Activated naive CD4-positive, alpha-beta T cell treated with anti-CD3 and anti-CD28 coated beads for 36 hours (primary cell): ENCODE data around the gene MCOLN3. TPM values are rescaled to one million over a fixed set of nuclear protein-coding genes. Genes with fewer than 3 reads are reported as not detected.

Experiments
- CTCF ChIA-PET: fragments of 350-600 bp; sonication (Branson Sonifier 250); formaldehyde crosslinking; loops from one replicate; lab custom pipeline; 2021; ENCODE audit warnings: antibody characterized with exemption; lab: Charles Lee
- DNase-seq: peaks from one replicate; pipeline ENCODE4 v3.0.0-alpha.2; 2020
- H3K27ac Mint-ChIP-seq: one replicate; pipeline ENCODE4 v1.8.0; 2021; ENCODE audit warnings: mild to moderate bottlenecking, mixed read lengths
- H3K27me3 Mint-ChIP-seq: one replicate; pipeline ENCODE4 v1.8.0; 2021; ENCODE audit warnings: low read depth, mixed read lengths
- H3K36me3 Mint-ChIP-seq: one replicate; pipeline ENCODE4 v1.8.0; 2021; ENCODE audit warnings: low read depth, mixed read lengths
- H3K4me1 Mint-ChIP-seq: one replicate; pipeline ENCODE4 v1.8.0; 2021; ENCODE audit warnings: low read depth, mixed read lengths
- H3K4me3 Mint-ChIP-seq: one replicate; pipeline ENCODE4 v1.8.0; 2021; ENCODE audit warnings: mild to moderate bottlenecking, moderate library complexity, mixed read lengths
- H3K9me3 Mint-ChIP-seq: one replicate; pipeline ENCODE4 v1.8.0; 2021; ENCODE audit warnings: mixed read lengths
- intact Hi-C: fragments of 100-400 bp; cut with micrococcal nuclease; formaldehyde crosslinking; loops from one replicate; pipeline ENCODE4 v1.15.1; 2023
- total RNA-seq, 2 experiments: library from RNA; stranded (reverse); gene quantifications; one replicate each; pipeline ENCODE4 v1.2.3, GENCODE V29; 2021

MCOLN3 gene
- total RNA-seq, 2 experiments from 2014 or later = 0.19 to 0.30 TPM

DNA sequence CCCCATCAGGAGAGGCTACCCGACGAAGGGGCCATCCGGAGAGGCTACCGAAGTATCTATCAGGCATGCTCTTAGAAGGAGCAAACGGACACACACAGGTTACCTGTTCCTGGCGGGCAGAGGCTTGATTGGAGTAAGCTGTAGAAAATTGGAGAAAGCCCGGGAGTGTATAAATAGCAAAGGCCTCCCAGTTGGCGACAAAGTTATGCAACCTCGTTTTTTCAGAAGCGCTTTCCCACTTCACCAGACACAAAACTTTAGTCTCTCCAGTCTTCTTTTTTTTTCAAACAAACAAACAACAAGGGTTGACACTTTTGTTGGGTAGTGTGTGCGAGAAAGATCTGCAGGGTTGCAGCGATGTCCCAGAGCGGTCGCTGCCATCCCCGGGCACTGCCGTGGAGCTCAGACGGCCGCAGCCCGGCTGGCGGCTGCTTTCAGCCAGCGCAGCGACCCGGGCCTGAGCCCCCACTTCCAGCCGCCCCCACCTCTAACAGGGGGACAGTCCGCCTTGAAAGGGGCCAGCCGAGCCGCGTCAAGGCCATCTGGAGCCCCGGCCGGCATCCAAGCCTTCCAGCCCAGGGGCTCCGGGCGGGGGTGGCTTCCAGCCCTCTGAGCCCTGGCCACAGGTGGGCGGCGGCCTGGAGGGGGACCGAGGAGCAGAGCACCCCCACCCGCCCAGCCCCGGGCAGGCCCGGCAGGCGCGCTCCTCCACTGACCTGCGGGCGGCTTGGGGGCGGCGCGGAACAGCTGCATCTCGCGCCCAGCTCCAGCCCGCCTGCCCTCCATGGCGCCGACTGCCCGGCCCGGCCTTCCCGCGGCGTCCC lies 616 bp downstream of the MCOLN3 start:
- Mint-ChIP-seq H3K9me3 (no peaks in the 10 kb centered on the region), H3K4me1 (peaks cover 18% of the 10 kb centered on the region), H3K36me3 (no peaks in the 10 kb centered on the region), H3K27me3 (peaks cover 33% of the 10 kb centered on the region), H3K4me3 (peak overlapping the region; percentile 53), H3K27ac (no peak overlapping the region)
- no peak for DNase-seq
- intact Hi-C loops = loop anchor here (1.0 to 5.0 kb wide), 5 partner anchors 15 to 154 kb away; partner anchors contain the start of gene SYDE2
- CTCF ChIA-PET = interaction anchor here (0.7 to 1.9 kb wide), 3 partner anchors 20 to 103 kb away, joined by 3 to 8 read pairs (median 4); no protein-coding TSS in a partner anchor

DNA sequence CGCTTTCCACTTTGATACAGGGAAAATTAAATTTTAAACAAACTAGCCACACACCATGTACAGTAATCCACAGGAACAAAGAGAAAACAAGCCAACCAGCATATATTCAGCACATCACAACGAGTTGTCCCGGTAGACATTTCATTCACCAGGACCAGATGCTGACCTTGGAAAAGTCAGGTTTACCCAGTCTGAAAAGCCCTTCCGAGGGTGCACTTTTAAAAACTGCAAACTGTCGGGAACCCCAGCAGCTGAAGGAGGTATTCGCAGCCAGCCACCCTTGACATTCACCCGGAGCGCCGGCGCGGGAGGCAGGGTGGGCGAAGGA lies 1.2 kb downstream of the MCOLN3 start:
- Mint-ChIP-seq H3K4me1 (peaks cover 18% of the 10 kb centered on the region), H3K27me3 (peaks cover 33% of the 10 kb centered on the region)

DNA sequence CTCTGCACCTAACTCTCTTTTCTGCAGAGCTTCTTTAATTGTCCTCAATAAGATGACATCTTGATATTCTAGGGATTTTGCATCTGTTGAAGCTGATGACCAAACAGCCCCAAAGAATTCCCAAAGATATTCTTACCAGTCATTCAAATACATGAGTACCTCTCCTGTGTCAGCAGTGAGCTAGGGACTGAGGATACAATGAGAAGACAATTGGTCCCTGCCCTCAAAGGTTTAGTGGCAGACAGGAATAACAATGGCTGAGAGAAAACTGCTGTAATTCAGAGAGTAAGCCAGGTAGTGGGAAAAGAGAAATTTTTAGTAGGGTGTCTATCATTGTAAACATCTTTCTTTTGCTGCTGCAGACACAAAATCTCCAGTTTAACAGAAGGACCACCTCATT lies 5.9 kb downstream of the MCOLN3 start:
- Mint-ChIP-seq H3K27me3 (peaks cover 23% of the 10 kb centered on the region), H3K36me3 (no peaks in the 10 kb centered on the region), H3K9me3 (no peaks in the 10 kb centered on the region), H3K4me3 (no peak overlapping the region), H3K27ac (no peak overlapping the region), H3K4me1 (peaks cover 2% of the 10 kb centered on the region)
- no peak for DNase-seq
- CTCF ChIA-PET = no interaction called here
- intact Hi-C loops = no loop called here

More for the DNA sequence above, 1.2 kb downstream of the MCOLN3 start:
- Mint-ChIP-seq H3K27ac (no peak overlapping the region), H3K9me3 (no peaks in the 10 kb centered on the region), H3K4me3 (peak overlapping the region; percentile 53), H3K36me3 (no peaks in the 10 kb centered on the region)
- DNase-seq = no peak
- intact Hi-C loops = loop anchor here (5.0 kb wide), 1 partner anchor 45 kb away; no protein-coding TSS in a partner anchor
- CTCF ChIA-PET = interaction anchor here (0.7 to 1.9 kb wide), 2 partner anchors 98 to 102 kb away, joined by 4 to 8 read pairs; no protein-coding TSS in a partner anchor

DNA sequence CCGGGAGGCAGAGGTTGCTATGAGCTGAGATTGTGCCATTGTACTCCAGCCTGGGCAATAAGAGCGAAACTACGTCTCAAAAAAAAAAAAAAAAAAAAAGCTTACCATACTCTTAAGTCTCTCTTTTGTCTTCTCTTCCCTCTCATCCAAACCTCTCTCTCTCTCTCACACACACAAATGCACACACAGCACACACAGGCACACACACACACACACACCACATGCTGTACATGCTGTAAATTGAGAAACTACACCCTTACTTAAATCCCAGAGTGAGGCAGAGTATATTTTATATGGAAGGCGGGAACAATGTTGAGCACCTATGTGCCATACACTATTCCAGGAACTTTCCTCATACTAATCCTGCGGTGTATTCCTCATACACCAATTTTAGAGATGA lies 6.5 kb downstream of the MCOLN3 start:
- no peak for DNase-seq
- Mint-ChIP-seq H3K27ac (no peak overlapping the region), H3K4me3 (no peak overlapping the region), H3K27me3 (peaks cover 17% of the 10 kb centered on the region), H3K9me3 (no peaks in the 10 kb centered on the region), H3K4me1 (no peaks in the 10 kb centered on the region), H3K36me3 (no peaks in the 10 kb centered on the region)
- CTCF ChIA-PET = no interaction called here
- intact Hi-C loops = no loop called here

DNA sequence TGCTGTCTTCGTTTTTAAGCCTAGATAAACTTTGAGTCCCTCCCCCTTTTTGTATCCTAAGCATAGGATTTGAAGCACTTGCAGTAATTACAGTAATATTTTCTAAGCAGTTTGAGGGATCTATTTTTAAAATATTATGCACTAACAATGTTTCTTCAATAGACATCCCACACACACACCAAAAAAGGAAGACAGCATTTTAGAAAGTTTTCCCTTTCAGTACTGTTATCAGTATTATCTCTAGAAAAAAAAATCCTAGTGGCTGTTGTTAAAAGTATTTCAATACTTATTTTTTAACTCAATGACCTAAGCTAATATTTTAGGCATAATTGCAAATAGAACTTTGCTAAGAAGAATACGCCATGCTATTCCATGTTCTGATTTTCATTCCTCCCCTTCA lies 15.1 kb downstream of the MCOLN3 start:
- H3K27me3 Mint-ChIP-seq = peaks cover 5% of the 10 kb centered on the region
- H3K27ac Mint-ChIP-seq = no peak overlapping the region
- DNase-seq = no peak
- CTCF ChIA-PET = interaction anchor here (0.6 to 2.5 kb wide), 2 partner anchors 88 to 217 kb away, joined by 3 to 15 read pairs; no protein-coding TSS in a partner anchor
- H3K36me3 Mint-ChIP-seq = no peaks in the 10 kb centered on the region
- H3K4me1 Mint-ChIP-seq = no peaks in the 10 kb centered on the region
- H3K4me3 Mint-ChIP-seq = no peak overlapping the region
- intact Hi-C loops = no loop called here
- H3K9me3 Mint-ChIP-seq = no peaks in the 10 kb centered on the region

DNA sequence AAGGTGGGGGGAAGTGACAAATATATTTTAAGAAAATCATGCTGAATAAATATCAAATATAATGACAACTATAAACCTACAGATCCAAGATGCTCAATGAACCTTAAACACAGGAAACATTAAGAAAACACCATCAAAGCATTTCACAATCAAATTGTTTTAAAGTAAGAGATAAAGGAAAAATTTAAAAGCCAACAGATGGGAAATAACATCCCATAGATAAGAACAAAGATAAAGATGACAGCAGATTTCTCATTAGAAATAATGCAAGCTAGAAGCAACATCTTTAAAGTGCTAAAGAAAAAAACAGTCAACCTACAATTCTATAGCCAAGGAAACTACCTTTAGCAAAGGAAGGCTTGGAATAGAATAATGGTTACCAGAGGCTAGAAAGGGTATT lies 17.8 kb downstream of the MCOLN3 start:
- H3K27ac Mint-ChIP-seq = no peak overlapping the region
- peaks cover 2% of the 10 kb centered on the region for H3K27me3 Mint-ChIP-seq
- no peaks in the 10 kb centered on the region for H3K9me3 Mint-ChIP-seq
- no peaks in the 10 kb centered on the region for H3K36me3 Mint-ChIP-seq
- intact Hi-C loops = no loop called here
- DNase-seq = no peak
- CTCF ChIA-PET = interaction anchor here (0.6 to 1.4 kb wide), 2 partner anchors 86 to 548 kb away, joined by 3 to 11 read pairs; no protein-coding TSS in a partner anchor
- no peak overlapping the region for H3K4me3 Mint-ChIP-seq
- H3K4me1 Mint-ChIP-seq = peaks cover 7% of the 10 kb centered on the region

DNA sequence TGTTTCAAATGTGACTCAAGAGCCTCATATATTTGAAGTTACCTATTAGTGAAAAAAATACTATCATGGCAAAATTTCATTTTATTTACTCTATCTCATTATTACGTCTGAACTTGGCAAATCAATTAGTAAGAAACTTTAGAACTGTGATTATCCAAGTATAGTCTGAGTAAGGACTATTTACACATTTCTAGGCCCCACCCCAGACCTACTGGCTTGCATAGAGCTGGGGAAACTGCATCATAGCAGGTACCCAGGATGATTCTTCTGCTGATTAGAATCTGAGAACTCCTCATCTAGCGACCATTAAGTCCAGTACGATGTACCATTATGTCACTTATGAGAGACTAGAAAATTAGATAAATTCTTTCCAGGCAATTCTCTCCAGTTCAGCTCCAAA lies 20.1 kb downstream of the MCOLN3 start:
- intact Hi-C loops = loop anchor here (10.0 kb wide), 1 partner anchor 243 kb away; no protein-coding TSS in a partner anchor
- CTCF ChIA-PET = interaction anchor here (0.7 to 4.7 kb wide), 12 partner anchors 9 to 231 kb away, joined by 3 to 108 read pairs (median 5); partner anchors contain the start of genes C1orf52 and MCOLN3
- H3K27me3 Mint-ChIP-seq = no peaks in the 10 kb centered on the region
- DNase-seq = no peak
- no peaks in the 10 kb centered on the region for H3K9me3 Mint-ChIP-seq
- H3K36me3 Mint-ChIP-seq = no peaks in the 10 kb centered on the region
- H3K4me3 Mint-ChIP-seq = no peak overlapping the region
- peaks cover 7% of the 10 kb centered on the region for H3K4me1 Mint-ChIP-seq
- no peak overlapping the region for H3K27ac Mint-ChIP-seq

DNA sequence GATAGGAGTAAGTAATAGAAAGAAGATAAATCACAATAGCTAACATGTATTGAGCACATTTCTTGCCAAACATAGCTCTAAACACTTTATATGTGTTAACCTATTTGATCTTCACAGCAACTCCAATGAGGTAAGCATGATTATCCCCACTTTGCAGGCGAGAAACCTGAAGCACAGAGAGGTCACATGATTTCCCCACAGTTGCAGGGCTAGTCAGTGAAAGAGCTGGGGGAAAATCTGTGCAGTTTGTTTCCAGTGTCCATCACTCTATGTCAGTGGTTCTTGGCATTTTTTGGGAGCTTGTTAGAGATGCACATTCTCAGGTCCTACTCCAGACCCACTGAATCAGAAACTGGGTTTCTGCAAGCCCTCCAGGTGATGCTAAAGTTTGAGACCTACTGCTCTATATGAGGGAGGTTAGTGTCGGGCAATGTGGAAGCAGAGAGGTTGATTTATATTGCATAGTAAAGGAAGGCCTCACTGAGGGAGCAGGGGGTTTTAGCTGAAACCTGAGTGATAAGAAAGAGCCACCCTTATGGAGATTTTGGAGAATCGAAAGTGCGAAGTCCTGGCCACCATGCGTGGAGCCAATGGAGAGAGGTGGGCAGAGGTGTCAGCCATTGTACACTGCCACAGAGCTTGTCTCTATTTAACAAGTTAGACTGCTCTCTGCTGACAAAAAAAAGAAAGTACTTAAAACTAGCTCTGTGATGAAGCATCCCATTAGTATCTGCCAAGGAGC lies 20.9 kb downstream of the MCOLN3 start:
- Mint-ChIP-seq H3K27ac (peak overlapping the region; percentile 34), H3K9me3 (no peaks in the 10 kb centered on the region), H3K36me3 (no peaks in the 10 kb centered on the region), H3K4me1 (peaks cover 7% of the 10 kb centered on the region), H3K4me3 (no peak overlapping the region), H3K27me3 (no peaks in the 10 kb centered on the region)
- peak; percentile 25 for DNase-seq
- CTCF ChIA-PET = interaction anchor here (0.6 to 4.7 kb wide), 17 partner anchors 8 to 232 kb away, joined by 3 to 108 read pairs (median 4); partner anchors contain the start of genes C1orf52 and MCOLN3
- intact Hi-C loops = loop anchor here (1.0 to 10.0 kb wide), 6 partner anchors 68 to 243 kb away; partner anchors contain the start of gene C1orf52

DNA sequence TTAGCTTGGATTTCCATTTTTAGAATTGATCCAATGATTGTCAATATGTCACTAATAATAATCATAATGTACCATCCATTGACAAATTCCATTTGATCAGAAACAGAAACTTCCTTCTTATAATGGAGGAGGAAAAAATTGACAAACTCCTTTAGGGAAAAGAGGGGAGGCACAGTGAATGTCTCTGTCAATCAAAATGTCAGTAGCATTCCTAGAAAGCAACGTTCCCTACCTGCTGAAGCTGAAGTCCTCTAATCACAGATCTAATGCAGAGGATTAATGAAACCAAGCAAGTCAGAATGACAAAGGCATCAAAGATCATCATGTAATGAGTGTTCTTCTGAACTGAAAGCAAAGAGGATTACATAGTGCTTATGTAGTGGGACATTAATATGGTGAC lies 22.4 kb downstream of the MCOLN3 start:
- no peaks in the 10 kb centered on the region for H3K27me3 Mint-ChIP-seq
- peaks cover 7% of the 10 kb centered on the region for H3K4me1 Mint-ChIP-seq
- H3K27ac Mint-ChIP-seq = no peak overlapping the region
- H3K36me3 Mint-ChIP-seq = no peaks in the 10 kb centered on the region
- no peak for DNase-seq
- no peak overlapping the region for H3K4me3 Mint-ChIP-seq
- no peaks in the 10 kb centered on the region for H3K9me3 Mint-ChIP-seq
- CTCF ChIA-PET = interaction anchor here (0.9 to 4.7 kb wide), 3 partner anchors 23 to 229 kb away, joined by 3 to 108 read pairs (median 3); no protein-coding TSS in a partner anchor
- intact Hi-C loops = loop anchor here (2.0 to 10.0 kb wide), 2 partner anchors 233 to 241 kb away; partner anchors contain the start of gene C1orf52

DNA sequence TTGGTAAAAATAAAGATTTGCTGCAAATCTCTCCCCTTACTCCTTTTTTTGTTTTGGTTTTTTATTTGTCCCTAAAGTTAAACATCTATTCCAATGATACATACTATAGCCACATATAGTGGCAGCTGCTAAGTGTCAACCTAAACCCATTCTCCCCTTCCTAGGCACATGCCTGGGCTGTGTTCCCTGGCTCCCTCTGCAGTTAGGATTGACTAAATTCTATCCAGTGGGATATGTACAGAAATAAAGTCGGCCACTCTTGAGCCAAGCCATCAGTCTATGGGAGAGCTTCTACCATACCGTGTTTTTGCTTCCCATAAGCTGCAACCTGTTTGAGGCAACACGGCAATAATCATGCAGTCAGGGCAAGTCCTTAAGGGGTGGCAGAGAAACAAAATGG lies 23.6 kb downstream of the MCOLN3 start:
- no peak overlapping the region for H3K4me3 Mint-ChIP-seq
- CTCF ChIA-PET = interaction anchor here (4.7 kb wide), 1 partner anchor 80 kb away, joined by 108 read pairs; no protein-coding TSS in a partner anchor
- peaks cover 7% of the 10 kb centered on the region for H3K4me1 Mint-ChIP-seq
- DNase-seq = no peak
- H3K9me3 Mint-ChIP-seq = no peaks in the 10 kb centered on the region
- H3K27ac Mint-ChIP-seq = no peak overlapping the region
- no peaks in the 10 kb centered on the region for H3K36me3 Mint-ChIP-seq
- intact Hi-C loops = loop anchor here (10.0 kb wide), 1 partner anchor 240 kb away; no protein-coding TSS in a partner anchor
- H3K27me3 Mint-ChIP-seq = no peaks in the 10 kb centered on the region

DNA sequence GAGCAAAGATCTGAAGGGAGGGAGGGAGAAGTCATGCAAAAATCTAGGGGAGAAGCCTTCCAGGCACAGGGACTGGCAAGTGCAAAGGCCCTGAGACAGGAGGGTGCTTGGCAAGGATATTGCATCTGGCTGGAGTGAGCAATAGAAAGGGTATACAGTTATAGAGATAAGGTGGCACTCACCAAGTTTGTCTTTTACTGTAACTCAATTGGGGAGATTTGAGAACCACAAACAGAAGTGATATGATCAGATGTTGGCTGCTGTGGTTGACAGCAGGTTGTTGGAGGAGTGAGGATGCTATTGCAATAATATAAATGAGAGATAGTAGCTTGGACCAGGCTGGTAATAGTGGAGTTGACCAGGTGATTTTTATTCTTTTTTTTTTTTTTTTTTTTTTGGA lies 25.6 kb downstream of the MCOLN3 start:
- Mint-ChIP-seq H3K9me3 (no peaks in the 10 kb centered on the region), H3K36me3 (no peaks in the 10 kb centered on the region), H3K4me3 (no peak overlapping the region), H3K27me3 (no peaks in the 10 kb centered on the region), H3K4me1 (peaks cover 7% of the 10 kb centered on the region), H3K27ac (no peak overlapping the region)
- intact Hi-C loops = loop anchor here (10.0 kb wide), 1 partner anchor 238 kb away; no protein-coding TSS in a partner anchor
- CTCF ChIA-PET = interaction anchor here (2.1 kb wide), 1 partner anchor 78 kb away, joined by 8 read pairs; no protein-coding TSS in a partner anchor
- DNase-seq = no peak
